Measurements from ENCODE around the gene PLK4. TPM values are rescaled to one million over a fixed set of nuclear protein-coding genes. Genes with fewer than 3 reads are reported as not detected.

The PLK4 gene
- total RNA-seq, 1 experiment from 2014 or later = 21.4 TPM

GRCh38 chr4:127905029-127905428, 24.3 kb downstream of the PLK4 start:
- DNase-seq (ENCODE audit: low read depth, low spot score) (no peak), ATAC-seq (no peak)
- no TSS peak for BruUV-seq (replicated peaks)
- intact Hi-C loops (cut with micrococcal nuclease; ENCODE audit: unreplicated experiment) (no loop called here), in situ Hi-C loops (cut with HindIII; ENCODE audit: low pct_unique_long_range_greater_than_20kb, low sequenced_read_pairs) (no loop called here)
- Histone ChIP-seq H3K36me3 (ENCODE audit: control insufficient read depth, insufficient read depth, low read length) (no peaks in the 10 kb centered on the region), H3K27me3 (ENCODE audit: control insufficient read depth, insufficient read depth, low read length) (no peaks in the 10 kb centered on the region), H3K27ac (ENCODE audit: low read length) (no peak overlapping the region), H3K9me3 (ENCODE audit: control insufficient read depth, insufficient read depth, low read depth, low read length) (no peaks in the 10 kb centered on the region), H3K4me1 (ENCODE audit: control insufficient read depth, insufficient read depth, low read length) (no peaks in the 10 kb centered on the region), H3K4me3 (ENCODE audit: low read depth in 2 of 2, low read length in 2 of 2) (no peak overlapping the region)
- ChIA-PET CTCF (no interaction called here), POLR2A (no interaction called here)
- TF ChIP-seq REST (IDR thresholded peaks at IDR 0.05; ENCODE audit: insufficient read depth in 1 of 2, low read depth in 2 of 2, low read length in 1 of 2) (no peak), TCF7L2 (IDR thresholded peaks at IDR 0.05; ENCODE audit: low read depth, low read length) (no peak), SIN3A (IDR thresholded peaks at IDR 0.05; ENCODE audit: borderline replicate concordance, insufficient read depth, low read depth, low read length) (no peak), POLR2AphosphoS5 (IDR thresholded peaks at IDR 0.05; ENCODE audit: low read depth, low read length) (no peak), CTCF (IDR thresholded peaks at IDR 0.05) (no peak)

- H3K9me3 ChIP-seq (ENCODE audit: control insufficient read depth, insufficient read depth, low read depth, low read length) = no peaks in the 10 kb centered on the region
- no peaks in the 10 kb centered on the region; the same call in 1 of the 2 replicates for H3K36me3 ChIP-seq (ENCODE audit: control insufficient read depth, insufficient read depth, low read length)
- intact Hi-C loops (cut with micrococcal nuclease; ENCODE audit: unreplicated experiment) = no loop called here
- no peak for DNase-seq (ENCODE audit: low read depth, low spot score)
- no peak for ATAC-seq
- in situ Hi-C loops (cut with HindIII; ENCODE audit: low pct_unique_long_range_greater_than_20kb, low sequenced_read_pairs) = no loop called here
- BruUV-seq (replicated peaks) = no TSS peak
- CTCF ChIA-PET = no interaction called here
- H3K4me1 ChIP-seq (ENCODE audit: control insufficient read depth, insufficient read depth, low read length) = no peaks in the 10 kb centered on the region
- H3K27me3 ChIP-seq (ENCODE audit: control insufficient read depth, insufficient read depth, low read length) = no peaks in the 10 kb centered on the region
- TF ChIP-seq CTCF (IDR thresholded peaks at IDR 0.05) (no peak), TCF7L2 (IDR thresholded peaks at IDR 0.05; ENCODE audit: low read depth, low read length) (no peak), POLR2AphosphoS5 (IDR thresholded peaks at IDR 0.05; ENCODE audit: low read depth, low read length) (no peak), SIN3A (IDR thresholded peaks at IDR 0.05; ENCODE audit: borderline replicate concordance, insufficient read depth, low read depth, low read length) (no peak), REST (IDR thresholded peaks at IDR 0.05; ENCODE audit: insufficient read depth in 1 of 2, low read depth in 2 of 2, low read length in 1 of 2) (no peak)
- H3K4me3 ChIP-seq (ENCODE audit: low read depth in 2 of 2, low read length in 2 of 2) = no peak overlapping the region
- H3K27ac ChIP-seq (ENCODE audit: low read length) = no peak overlapping the region
- POLR2A ChIA-PET = no interaction called here
These were observed 35.8 kb downstream of the PLK4 start for GRCh38 chr4:127916512-127916911.
